ENCODE results near the gene MB.

MB gene

DNA sequence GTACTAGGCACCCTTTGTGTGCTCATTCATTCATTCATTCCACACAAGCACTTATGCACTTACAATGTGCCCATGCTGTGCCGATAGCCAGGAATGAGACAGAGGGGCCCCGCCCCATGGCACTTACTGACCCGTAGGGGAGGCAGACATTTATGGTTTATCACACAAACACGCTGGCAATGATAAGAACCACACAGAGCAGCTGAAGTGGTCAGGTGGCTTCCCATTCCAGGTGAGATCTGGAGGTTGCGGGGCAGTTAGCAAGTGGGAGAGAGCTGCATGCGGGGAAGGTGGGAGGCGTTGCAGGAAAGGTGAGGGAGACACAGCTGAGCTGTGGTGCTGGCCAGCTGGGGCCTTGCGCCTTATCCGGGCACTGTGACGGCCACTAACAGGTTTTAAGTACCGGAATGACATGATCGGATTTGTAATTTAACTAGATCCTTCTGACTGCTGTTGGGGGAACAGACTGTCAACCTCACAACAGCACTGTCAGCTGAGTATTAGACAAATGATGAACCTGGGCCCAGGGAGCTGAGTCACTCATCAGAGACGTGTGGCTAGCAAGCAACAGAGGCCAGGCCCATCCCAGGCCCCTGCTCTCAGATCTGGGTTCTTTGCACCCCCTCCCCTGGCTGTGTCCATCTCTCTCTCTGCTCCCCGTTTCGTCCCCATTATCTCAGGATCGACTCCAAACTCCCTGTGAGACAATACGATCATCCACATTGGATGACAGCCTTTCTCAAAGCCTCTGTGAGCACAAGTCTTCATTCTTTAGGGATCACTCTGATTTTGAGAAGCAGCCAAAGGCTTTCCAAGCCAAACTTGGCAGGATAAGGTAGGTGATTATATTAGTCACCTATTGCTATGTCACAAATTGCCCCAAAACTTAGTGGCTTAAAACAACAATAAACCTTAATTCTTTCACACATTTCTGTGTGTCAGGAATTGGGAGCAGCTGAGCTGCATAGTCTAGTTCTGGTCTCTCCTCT lies 48.1 kb downstream of the MB start:
- DNase-seq = peak; percentile 16

DNA sequence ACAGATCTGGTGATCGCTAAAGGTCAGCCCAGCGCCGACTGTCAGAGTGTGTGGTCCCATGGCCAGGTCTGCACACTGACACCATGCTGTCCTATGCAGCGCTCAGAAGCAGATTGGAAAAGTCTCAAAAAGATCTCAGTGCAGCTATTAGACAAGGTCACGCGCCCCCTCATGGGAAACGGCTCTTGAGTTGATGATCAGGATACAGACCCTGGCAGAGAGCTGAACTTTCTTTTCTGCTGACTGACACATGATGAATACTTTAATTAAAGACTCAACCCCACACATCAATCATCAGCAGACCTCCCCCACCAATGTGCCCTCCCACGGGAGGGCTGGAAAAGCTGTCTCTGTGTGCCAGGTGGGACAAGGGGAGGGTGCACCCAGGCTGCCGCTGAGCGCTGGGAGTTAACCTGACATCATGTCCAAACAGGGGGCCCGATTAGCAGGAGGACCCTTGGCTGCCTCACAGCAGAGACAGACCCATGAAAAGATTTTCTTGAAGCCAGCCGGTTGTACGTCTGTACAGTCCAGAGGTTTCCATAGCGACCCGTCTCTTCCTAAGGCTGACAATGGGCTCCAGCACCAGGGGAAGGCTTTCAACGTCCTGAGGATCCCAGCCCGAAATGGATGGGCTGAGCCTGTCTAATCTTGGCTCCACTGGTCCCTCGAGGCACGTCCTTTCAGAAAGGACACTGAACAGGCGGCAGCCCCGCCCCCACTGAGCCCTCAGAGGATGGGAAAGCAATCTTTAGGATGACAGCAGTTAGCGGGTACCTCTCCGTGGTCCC lies 49.6 kb downstream of the MB start:
- DNase-seq = no peak

DNA sequence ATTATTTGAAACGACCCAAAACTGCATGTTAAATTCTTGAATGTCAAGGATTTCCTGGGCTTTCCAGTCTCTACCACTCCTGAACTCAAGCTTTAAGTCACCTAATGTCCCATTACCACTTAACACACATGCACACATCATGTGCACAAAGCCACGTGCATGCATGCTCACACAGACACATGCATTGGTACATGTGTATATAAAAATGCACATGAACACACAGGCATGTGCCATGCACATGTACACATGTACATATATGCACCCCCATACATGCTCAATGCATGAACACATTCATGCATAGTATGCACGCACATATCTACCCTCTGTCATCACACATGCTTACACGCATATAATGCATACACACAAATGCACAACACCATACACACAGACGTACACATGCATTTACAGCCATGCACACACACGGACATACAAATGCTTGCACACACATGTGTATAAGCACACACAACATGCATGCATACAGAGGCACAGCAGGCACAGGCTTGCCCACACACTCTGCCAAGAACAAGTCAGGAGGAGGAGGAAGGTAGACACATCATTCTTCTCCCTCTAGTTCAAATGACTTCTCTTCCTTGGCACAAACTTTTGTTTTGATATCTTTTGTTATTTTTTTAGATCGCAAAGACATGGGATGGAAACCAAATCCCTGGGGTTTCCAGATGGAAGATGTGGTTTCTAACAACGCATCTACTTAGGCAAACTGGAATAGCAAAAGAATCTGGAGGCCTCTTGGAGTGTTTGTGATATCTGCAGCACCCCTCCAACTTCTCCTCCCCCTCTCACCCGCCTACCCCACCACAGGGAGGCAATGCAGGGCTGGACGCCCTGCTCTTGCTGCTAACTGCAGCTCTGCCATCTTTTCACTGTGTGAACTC lies 51.9 kb downstream of the MB start:
- DNase-seq = no peak

DNA sequence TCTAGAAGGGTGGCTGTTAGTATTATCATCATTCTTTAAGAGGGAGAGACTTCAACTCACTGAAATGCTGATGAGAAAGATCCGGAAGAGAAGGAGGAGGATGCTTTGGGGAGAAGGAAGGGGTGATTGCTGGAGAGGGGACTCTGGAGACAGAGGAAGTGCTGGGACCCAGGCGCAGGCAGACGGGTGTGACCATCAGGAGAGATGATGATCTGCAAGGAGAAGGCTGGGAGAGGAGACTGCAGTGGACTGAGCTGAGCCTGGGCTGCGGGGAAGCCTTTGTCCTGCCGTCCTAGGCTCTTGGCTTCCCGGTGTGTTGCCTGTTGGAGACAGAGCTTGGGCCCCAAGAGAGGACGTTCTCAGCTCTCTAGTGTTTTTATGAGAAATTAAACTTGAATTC lies 53.9 kb downstream of the MB start:
- no peak for DNase-seq

DNA sequence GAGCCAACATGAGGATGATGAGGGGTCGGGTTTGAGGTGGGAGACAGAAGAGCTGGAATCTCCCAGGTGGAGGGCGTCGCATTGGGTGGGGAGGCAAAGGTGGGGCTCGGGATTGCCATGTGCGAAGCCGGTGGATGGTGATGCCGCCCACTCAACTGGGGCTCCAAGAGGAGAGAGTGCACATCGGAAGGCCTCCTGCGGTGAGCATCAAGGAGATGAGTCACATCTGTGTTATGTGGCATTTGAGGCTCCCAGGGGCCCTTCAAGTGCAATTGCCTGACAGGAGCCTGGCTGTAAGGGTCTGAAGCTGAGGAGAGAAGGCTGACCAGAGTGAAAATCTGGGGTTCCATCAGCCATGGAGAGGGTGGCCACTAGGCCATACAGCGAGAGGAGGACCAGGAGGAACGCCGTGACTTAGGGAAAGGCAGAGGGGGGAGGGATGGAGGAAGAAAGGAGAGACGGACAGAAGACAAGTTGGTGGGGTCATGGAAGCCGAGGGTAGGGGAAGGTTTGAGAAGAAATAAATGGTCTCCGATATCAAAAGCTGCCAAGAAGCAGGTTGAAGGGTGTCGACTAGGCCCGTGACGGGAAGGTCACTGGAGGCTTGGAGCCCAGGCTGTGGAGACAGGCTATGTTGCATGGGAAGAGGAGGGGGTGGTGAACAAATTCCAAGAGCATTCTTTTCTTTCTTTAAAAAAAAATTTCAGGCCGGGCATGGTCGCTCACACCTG lies 55.2 kb downstream of the MB start:
- DNase-seq = no peak

DNA sequence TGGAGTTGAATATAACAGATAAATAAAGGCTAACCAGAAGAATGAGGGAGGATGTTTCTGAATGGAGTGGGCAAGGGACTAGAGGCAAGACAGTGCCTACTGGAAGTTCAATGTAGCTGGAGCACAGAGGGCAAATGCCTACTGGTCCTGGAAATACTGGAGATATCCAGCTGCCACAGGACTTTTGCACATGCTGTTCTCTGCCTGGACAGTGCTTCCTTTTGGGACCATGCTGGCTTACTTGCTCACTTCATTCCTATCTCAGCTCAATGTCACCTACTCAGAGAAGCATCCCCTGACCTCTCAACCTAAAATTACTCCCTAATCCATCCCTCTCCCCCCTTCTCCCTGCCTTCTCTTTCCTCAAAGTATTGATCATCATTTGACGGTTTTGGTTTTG lies 56.3 kb downstream of the MB start:
- DNase-seq = no peak

DNA sequence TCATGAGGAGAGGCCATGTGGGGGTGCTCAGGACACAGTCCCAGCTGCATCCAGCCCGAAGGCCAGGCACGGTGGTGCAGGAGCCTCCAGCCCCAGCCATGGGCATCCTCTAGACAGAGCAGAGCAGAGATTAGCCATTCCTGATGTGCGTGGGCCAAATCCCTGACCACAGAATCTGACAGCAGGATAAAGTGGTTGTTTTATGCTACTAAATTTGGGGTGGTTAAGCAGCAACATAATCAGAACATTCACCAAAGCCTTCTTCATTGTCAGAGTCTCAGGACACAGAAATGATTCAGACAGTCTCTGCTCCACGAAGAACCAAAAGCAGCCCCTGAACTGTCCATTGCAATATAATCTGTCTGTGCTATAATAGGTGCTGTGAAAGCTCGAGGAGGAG lies 56.8 kb downstream of the MB start:
- DNase-seq = no peak

DNA sequence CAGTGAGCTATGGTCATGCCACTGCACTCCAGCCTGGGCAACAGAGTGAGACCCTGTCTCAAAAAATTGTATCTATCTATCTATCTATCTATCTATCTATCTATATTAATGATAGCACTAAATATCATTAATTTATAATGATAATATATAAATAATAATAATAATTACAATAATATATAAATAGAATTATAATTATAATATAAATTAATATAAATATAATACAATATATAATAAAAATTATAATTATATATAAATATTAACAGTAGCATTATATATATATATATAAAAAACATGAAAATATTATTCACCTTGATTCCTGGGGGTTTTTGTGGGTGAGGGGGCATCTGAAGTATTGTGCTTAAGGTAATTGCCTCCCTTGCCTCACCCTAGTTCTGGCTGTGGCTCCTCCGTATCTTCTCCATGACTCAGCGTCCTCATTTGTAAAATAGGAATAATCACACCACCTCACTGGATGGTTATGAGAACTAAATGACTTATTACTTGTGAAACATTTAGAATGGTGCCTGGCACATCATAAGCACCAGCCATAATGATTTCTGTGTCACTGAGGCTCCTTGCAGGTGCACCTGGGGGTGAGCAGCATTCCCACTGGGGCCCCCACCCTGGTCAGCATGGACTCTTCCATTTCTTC lies 57.6 kb downstream of the MB start:
- DNase-seq = no peak

DNA sequence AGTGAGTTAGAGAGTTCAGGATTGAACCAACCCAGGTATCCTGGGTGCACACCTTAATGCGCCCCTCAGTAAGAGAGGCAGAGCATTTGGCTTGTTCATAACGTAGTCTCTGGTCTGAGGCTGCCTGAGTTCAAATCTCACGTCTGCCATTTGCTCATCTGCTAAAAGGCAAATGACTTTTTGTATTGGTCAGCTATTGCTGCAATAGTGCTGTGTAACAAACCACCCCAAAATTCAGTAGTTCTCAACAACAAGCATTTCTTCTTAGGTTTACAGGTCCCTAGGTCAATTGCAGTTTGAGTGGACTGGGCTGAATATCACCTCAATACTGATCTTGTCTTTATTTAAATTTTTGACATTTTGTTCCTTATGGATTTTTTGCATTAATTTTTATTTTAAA lies 58.4 kb downstream of the MB start:
- DNase-seq = no peak

DNA sequence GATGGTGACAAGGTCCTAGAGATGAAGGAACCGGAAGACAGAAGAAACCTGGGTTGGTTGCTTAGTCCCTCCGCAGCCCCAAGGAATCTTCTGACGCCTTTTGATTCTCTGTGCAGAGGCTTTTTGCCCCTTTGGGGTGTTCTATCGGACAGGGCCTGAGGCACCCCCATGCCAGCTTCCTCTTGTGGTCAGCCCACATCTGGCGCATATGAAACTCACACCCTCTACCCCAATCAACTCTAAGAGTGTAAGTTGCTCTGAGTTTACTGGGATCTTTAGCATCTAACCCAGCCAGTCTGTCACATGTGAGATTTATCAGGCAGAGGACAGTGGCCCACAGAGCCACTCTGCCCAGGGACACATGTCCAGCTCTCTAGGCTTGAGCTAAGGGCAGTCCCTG lies 59.1 kb downstream of the MB start:
- DNase-seq = no peak

All from NCI-H510A (cell line).